Measurements from ENCODE around the gene APMAP. TPM values are rescaled to one million over a fixed set of nuclear protein-coding genes. Genes with fewer than 3 reads are reported as not detected.

The APMAP gene
- total RNA-seq, 3 donors from 2014 or later (not counting 1 experiment from before 2014, with no cell fraction given) = 205 to 212 (median 207) TPM

GRCh38 chr20:24970754-24971153, 21.8 kb downstream of the APMAP start:
- no peak for DNase-seq
- Mint-ChIP-seq H3K9me3 (no peaks in the 10 kb centered on the region), H3K27me3 (ENCODE audit: low read depth in 2 of 2) (no peaks in the 10 kb centered on the region), H3K4me3 (peak overlapping the region; percentile 14), H3K27ac (peak overlapping the region; percentile 12 to 98), H3K36me3 (peaks cover 43% of the 10 kb centered on the region), H3K4me1 (peaks cover 65 to 76% of the 10 kb centered on the region in 2 donors)
- Histone ChIP-seq H3K9me3 (ENCODE audit: control insufficient read depth, insufficient read depth, low read length) (no peaks in the 10 kb centered on the region), H3K4me1 (ENCODE audit: control insufficient read depth, insufficient read depth, low read length) (peaks cover 35% of the 10 kb centered on the region), H3K36me3 (ENCODE audit: control insufficient read depth, insufficient read depth, low read length) (peaks cover 80% of the 10 kb centered on the region), H3K27me3 (ENCODE audit: control insufficient read depth, insufficient read depth, low read length) (no peaks in the 10 kb centered on the region), H3K27ac (ENCODE audit: low read length) (no peak overlapping the region), H3K4me3 (ENCODE audit: low read length) (no peak overlapping the region)
- no peak for ATAC-seq
- TF ChIP-seq CTCF (IDR thresholded peaks at IDR 0.05) = no peak
- 81% methylated on average over 8 of the region's 8 CpGs for WGBS (ENCODE audit: insufficient coverage)
- intact Hi-C loops (cut with micrococcal nuclease) = no loop called here

GRCh38 chr20:24970030-24970553, 22.5 kb downstream of the APMAP start:
- peaks cover 42% of the 10 kb centered on the region for H3K4me1 ChIP-seq (ENCODE audit: control insufficient read depth, insufficient read depth, low read length)
- no peaks in the 10 kb centered on the region for H3K27me3 Mint-ChIP-seq (ENCODE audit: low read depth in 2 of 2)
- peaks cover 36% of the 10 kb centered on the region for H3K36me3 Mint-ChIP-seq
- H3K36me3 ChIP-seq (ENCODE audit: control insufficient read depth, insufficient read depth, low read length) = peaks cover 84% of the 10 kb centered on the region
- peaks cover 65 to 76% of the 10 kb centered on the region in 2 donors for H3K4me1 Mint-ChIP-seq
- H3K4me3 Mint-ChIP-seq = no peak overlapping the region
- 97% methylated on average over 4 of the region's 5 CpGs for WGBS (ENCODE audit: insufficient coverage)
- no peak overlapping the region for H3K4me3 ChIP-seq (ENCODE audit: low read length)
- H3K27ac ChIP-seq (ENCODE audit: low read length) = no peak overlapping the region
- ATAC-seq (no peak), DNase-seq (no peak)
- no peak for TF ChIP-seq CTCF (IDR thresholded peaks at IDR 0.05)
- intact Hi-C loops (cut with micrococcal nuclease) = no loop called here
- H3K27ac Mint-ChIP-seq = peak overlapping the region; percentile 11 to 98
- no peaks in the 10 kb centered on the region for H3K9me3 Mint-ChIP-seq
- no peaks in the 10 kb centered on the region for H3K9me3 ChIP-seq (ENCODE audit: control insufficient read depth, insufficient read depth, low read length)
- H3K27me3 ChIP-seq (ENCODE audit: control insufficient read depth, insufficient read depth, low read length) = no peaks in the 10 kb centered on the region

DNA sequence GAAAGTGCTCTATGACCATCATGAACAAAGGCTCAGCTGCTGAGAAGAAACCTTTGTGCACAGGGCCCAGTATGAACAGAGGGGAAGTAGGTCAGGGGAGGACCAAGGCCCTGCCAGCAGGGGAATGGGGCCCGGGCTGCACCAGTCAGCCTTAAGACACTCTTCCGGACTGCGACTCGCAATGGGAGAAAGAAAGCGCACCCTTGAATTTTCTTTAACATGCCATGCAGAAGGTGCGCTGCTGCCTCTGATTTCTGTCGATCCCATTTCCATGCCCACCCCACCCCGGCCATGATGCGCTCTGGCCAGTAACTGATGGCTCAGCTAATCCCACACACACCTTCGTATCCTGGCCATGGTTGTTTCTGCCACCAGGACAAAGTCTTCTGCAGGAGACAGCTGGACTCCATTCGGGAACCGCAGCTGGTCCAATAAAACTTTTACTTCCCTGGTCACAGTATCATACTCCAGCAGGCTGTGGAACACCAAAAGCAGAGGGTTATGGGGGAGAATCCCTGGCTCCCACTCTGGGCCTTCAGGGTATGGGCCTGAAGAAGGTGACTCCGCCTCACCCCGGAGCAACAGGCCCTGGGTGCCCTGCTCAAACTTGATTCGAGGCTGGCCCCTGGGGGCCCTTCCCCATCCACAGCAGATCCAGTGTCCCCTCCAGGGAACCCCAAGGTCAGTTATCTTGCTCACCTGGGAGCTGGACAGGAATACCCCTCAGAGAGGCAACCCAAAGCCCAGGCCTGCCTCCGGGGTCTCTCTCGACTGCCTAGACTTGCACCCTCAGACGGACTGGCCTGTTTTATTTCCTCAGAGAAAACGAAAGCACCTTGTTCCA, 23.1 kb downstream of the APMAP start:
- Histone ChIP-seq H3K36me3 (ENCODE audit: control insufficient read depth, insufficient read depth, low read length) (peaks cover 88% of the 10 kb centered on the region), H3K27ac (ENCODE audit: low read length) (no peak overlapping the region), H3K27me3 (ENCODE audit: control insufficient read depth, insufficient read depth, low read length) (no peaks in the 10 kb centered on the region), H3K4me3 (ENCODE audit: low read length) (no peak overlapping the region), H3K9me3 (ENCODE audit: control insufficient read depth, insufficient read depth, low read length) (no peaks in the 10 kb centered on the region), H3K4me1 (ENCODE audit: control insufficient read depth, insufficient read depth, low read length) (peaks cover 49% of the 10 kb centered on the region)
- ATAC-seq (no peak), DNase-seq (no peak)
- H3K27ac Mint-ChIP-seq = peak overlapping the region; percentile 89 to 98
- H3K4me1 Mint-ChIP-seq = peaks cover 65 to 76% of the 10 kb centered on the region in 2 donors
- no peaks in the 10 kb centered on the region for H3K27me3 Mint-ChIP-seq (ENCODE audit: low read depth in 2 of 2)
- WGBS (ENCODE audit: insufficient coverage) = 99% methylated on average over 19 of the region's 19 CpGs
- intact Hi-C loops (cut with micrococcal nuclease) = no loop called here
- no peak for TF ChIP-seq CTCF (IDR thresholded peaks at IDR 0.05)
- peaks cover 32% of the 10 kb centered on the region for H3K36me3 Mint-ChIP-seq
- no peak overlapping the region for H3K4me3 Mint-ChIP-seq
- no peaks in the 10 kb centered on the region for H3K9me3 Mint-ChIP-seq

Measured in natural killer cell (primary cell).